Esophagus muscularis mucosa (tissue), 4 donors: ENCODE data around the gene LMO7. TPM values are rescaled to one million over a fixed set of nuclear protein-coding genes. Genes with fewer than 3 reads are reported as not detected.

Source experiments
- DNase-seq: peaks from one replicate; pipeline ENCODE4 v3.0.0-alpha.2; 2017; ENCODE audit errors: extremely low spot score
- H3K27ac ChIP-seq, 4 donors: fragments of 200-600 bp; sonication (generic); replicated peaks in 1 of 4; 1 replicate in 3 of 4; 2 replicates in 1 of 4; pipeline ENCODE4 v1.5.1; 2016 to 2019; ENCODE audit warnings: mild to moderate bottlenecking in 1 of 4
- H3K27me3 ChIP-seq, 4 donors: fragments of 200-600 bp; sonication (generic); one replicate each; pipeline versions ENCODE4 v1.5.1 to v1.6.0; 2016 to 2019
- H3K36me3 ChIP-seq, 4 donors: fragments of 200-600 bp; sonication (generic); one replicate each; pipeline ENCODE4 v1.5.1; 2016 to 2019
- H3K4me1 ChIP-seq, 4 donors: fragments of 200-600 bp; sonication (generic); one replicate each; pipeline ENCODE4 v1.5.1; 2016 to 2019
- H3K4me3 ChIP-seq, 4 donors: fragments of 200-600 bp; sonication (generic); 1 replicate in 2 of 4; 2 replicates in 2 of 4; pipeline ENCODE4 v1.5.1; 2016 to 2019; ENCODE audit warnings: mild to moderate bottlenecking in 4 of 4, moderate library complexity in 1 of 4
- H3K9me3 ChIP-seq, 4 donors: fragments of 200-600 bp; sonication (generic); 1 replicate in 3 of 4; 2 replicates in 1 of 4; pipeline ENCODE4 v1.5.1; 2016 to 2019
- EP300 ChIP-seq: sonication (generic); formaldehyde crosslinking; IDR thresholded peaks from one replicate; pipeline ENCODE4 v1.6.1; 2017; ENCODE audit warnings: antibody characterized with exemption
- POLR2A ChIP-seq: fragments of 450-650 bp; IDR thresholded peaks from one replicate; pipeline ENCODE4 v1.6.1; 2017; ENCODE audit warnings: antibody characterized with exemption, moderate library complexity, mild to moderate bottlenecking, low read depth
- POLR2AphosphoS5 ChIP-seq, 2 donors: sonication (generic); formaldehyde crosslinking; IDR thresholded peaks; one replicate each; pipeline ENCODE4 v1.6.1; 2017; ENCODE audit warnings: antibody characterized with exemption in 2 of 2
- WGBS: methylation state at CpG from one replicate; pipeline ENCODE4 v1.1.5; 2018; 5-methylcytosine and 5-hydroxymethylcytosine counted together
- intact Hi-C: fragments of 100-400 bp; cut with DNase I; formaldehyde crosslinking; loops from one replicate; pipeline ENCODE4 v1.15.1; 2023
- total RNA-seq, 4 donors: library from RNA; depleted of rRNA; stranded (reverse); fragments of >200 nt; gene quantifications; one replicate each; pipeline versions ENCODE4 v1.1.0 to v1.2.1, GENCODE V29; 2016
- TF ChIP-seq, protein P1 (sequence below), 3 experiments: fragments of 200-600 bp in 2 of 3; fragments of 450-650 bp in 1 of 3; sonication (generic) in 2 of 3; IDR thresholded peaks; one replicate each; pipeline ENCODE4 v1.5.1; 2017 to 2019; ENCODE audit warnings: antibody characterized with exemption in 3 of 3, mild to moderate bottlenecking in 2 of 3, moderate library complexity in 1 of 3

LMO7 gene
- total RNA-seq, 4 donors from 2014 or later = 11.4 to 17.8 (median 14.7) TPM

DNA sequence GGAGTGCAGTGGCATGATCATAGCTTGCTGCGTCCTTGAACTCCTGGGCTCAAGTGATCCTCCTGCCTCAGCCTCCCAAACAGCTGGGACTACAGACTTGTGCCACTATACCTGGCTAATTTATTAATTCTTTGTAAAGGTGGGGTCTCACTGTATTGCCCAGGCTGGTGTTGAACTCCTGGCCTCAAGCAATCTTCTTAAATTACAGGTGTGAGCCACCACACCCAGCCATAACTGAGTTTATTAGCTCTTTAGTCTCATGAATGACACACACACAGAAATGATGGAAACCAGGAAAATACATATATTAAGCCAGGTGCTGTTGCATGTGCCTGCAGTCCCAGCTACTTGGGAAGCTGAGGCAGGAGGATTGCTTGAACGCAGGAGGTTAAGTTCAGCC lies 33.1 kb upstream of the LMO7 start:
- H3K4me3 ChIP-seq = no peak overlapping the region
- TF ChIP-seq POLR2AphosphoS5 (IDR thresholded peaks at IDR 0.05) = no peak
- no peak for TF ChIP-seq EP300
- no peak for TF ChIP-seq POLR2A
- TF ChIP-seq, protein P1, sequence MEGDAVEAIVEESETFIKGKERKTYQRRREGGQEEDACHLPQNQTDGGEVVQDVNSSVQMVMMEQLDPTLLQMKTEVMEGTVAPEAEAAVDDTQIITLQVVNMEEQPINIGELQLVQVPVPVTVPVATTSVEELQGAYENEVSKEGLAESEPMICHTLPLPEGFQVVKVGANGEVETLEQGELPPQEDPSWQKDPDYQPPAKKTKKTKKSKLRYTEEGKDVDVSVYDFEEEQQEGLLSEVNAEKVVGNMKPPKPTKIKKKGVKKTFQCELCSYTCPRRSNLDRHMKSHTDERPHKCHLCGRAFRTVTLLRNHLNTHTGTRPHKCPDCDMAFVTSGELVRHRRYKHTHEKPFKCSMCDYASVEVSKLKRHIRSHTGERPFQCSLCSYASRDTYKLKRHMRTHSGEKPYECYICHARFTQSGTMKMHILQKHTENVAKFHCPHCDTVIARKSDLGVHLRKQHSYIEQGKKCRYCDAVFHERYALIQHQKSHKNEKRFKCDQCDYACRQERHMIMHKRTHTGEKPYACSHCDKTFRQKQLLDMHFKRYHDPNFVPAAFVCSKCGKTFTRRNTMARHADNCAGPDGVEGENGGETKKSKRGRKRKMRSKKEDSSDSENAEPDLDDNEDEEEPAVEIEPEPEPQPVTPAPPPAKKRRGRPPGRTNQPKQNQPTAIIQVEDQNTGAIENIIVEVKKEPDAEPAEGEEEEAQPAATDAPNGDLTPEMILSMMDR (IDR thresholded peaks at IDR 0.05) = no peak
- peaks cover 0 to 21% (median 0%) of the 10 kb centered on the region in 4 donors for H3K36me3 ChIP-seq
- H3K27me3 ChIP-seq = no peaks in the 10 kb centered on the region
- WGBS = 98% methylated on average over 2 of the region's 2 CpGs
- no peak for DNase-seq
- H3K9me3 ChIP-seq = no peaks in the 10 kb centered on the region
- no peak overlapping the region for H3K27ac ChIP-seq
- intact Hi-C loops = no loop called here
- no peaks in the 10 kb centered on the region for H3K4me1 ChIP-seq

DNA sequence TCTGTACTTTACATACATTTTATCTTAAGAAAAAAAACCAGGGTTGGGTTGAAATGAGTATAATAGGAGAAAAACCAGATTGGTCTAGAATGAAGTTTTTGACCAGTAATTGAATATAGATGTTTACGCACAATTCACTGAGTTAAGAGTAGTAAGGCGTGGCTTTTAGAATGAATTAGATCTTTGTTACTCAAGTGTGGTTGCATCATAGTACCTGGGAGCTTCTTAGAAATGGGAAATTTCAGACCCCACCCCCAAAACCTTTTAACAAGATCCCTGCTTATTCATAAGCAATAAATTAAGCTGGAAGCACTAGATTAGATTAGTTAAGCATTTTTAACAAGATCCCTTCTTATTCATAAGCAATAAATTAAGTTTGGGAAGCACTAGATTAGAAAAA lies 28.7 kb upstream of the LMO7 start:
- H3K4me3 ChIP-seq = no peak overlapping the region
- H3K27ac ChIP-seq = no peak overlapping the region
- TF ChIP-seq, protein P1 (IDR thresholded peaks at IDR 0.05) = no peak
- no peak for TF ChIP-seq POLR2A
- H3K36me3 ChIP-seq = peaks cover 0 to 21% (median 0%) of the 10 kb centered on the region in 4 donors
- DNase-seq = no peak
- no peaks in the 10 kb centered on the region for H3K4me1 ChIP-seq
- H3K27me3 ChIP-seq = no peaks in the 10 kb centered on the region
- intact Hi-C loops = no loop called here
- H3K9me3 ChIP-seq = no peaks in the 10 kb centered on the region
- 95% methylated on average over 2 of the region's 2 CpGs for WGBS

DNA sequence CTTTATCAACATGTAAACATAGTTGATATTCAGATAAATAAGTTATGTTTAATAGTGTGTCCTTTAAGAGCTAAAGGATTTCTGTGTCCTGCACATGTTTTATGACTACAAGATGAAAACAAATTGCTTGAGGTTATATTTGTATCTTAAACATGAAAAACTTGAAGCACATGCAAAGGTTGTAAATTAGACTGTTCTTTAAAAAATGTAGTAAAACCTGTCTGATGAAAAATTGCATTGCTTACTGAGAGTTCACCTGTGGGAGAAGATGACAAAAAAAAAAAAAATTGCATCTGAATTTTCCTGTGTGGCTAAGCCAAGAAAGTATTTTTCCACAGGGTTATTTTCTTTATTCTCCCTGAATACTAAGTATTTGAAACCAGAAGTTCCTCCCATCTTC lies 25.7 kb upstream of the LMO7 start:
- Histone ChIP-seq H3K36me3 (peaks cover 0 to 16% (median 0%) of the 10 kb centered on the region in 4 donors), H3K27me3 (no peaks in the 10 kb centered on the region), H3K27ac (no peak overlapping the region), H3K4me3 (no peak overlapping the region), H3K9me3 (no peaks in the 10 kb centered on the region), H3K4me1 (no peaks in the 10 kb centered on the region)
- intact Hi-C loops = no loop called here
- TF ChIP-seq, protein P1 (IDR thresholded peaks at IDR 0.05) = no peak
- TF ChIP-seq POLR2AphosphoS5 (IDR thresholded peaks at IDR 0.05) (no peak), POLR2A (no peak), EP300 (no peak)
- no peak for DNase-seq

DNA sequence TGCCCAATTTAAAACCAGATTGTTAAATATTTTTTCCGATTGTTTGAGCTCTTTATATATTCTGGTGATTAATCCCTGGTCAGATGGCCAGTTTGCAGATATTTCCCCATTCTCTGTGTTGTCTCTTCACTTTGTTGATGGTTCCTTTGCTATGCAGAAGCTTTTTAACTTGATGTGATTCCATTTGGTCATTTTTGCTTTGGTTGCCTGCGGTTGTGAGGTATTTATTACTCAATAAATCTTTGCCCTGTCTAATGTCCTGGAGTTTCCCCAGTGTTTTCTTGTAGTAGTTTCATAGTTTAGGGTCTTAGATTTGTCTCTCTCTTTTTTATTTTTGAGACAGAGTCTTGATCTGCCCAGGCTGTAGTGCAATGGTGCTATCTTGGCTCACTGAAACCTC lies 23.8 kb upstream of the LMO7 start:
- H3K9me3 ChIP-seq = no peaks in the 10 kb centered on the region
- intact Hi-C loops = no loop called here
- H3K27ac ChIP-seq = no peak overlapping the region
- peaks cover 0 to 3% (median 0%) of the 10 kb centered on the region in 4 donors for H3K36me3 ChIP-seq
- WGBS = 90% methylated on average over 2 of the region's 2 CpGs
- TF ChIP-seq, protein P1 (IDR thresholded peaks at IDR 0.05) = no peak
- TF ChIP-seq POLR2A (no peak), EP300 (no peak), POLR2AphosphoS5 (IDR thresholded peaks at IDR 0.05) (no peak)
- H3K4me3 ChIP-seq = no peak overlapping the region
- no peaks in the 10 kb centered on the region for H3K27me3 ChIP-seq
- no peak for DNase-seq
- H3K4me1 ChIP-seq = no peaks in the 10 kb centered on the region

DNA sequence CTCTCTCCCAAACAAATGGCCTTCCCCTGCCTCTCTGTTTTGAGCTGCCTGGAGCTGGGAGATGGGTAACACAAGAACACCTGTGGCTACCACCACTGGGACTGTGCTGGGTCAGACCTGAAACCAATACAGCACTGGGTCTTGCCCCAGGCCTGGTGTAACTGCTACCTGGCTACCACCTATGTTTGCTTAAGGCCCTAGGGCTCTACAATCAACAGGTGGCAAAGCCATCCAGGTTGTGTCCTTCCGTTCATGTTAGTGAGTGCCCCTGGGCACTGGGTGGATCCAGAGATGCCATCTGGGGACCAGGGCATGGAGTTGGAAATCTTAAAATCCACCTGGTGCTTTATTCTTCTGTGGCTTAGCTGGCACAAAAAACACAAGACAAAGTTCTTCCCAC lies 18.9 kb upstream of the LMO7 start:
- no peak for DNase-seq
- no peaks in the 10 kb centered on the region for H3K9me3 ChIP-seq
- no peak overlapping the region for H3K4me3 ChIP-seq
- intact Hi-C loops = no loop called here
- WGBS = 40% methylated on average over 1 of the region's 1 CpG
- H3K4me1 ChIP-seq = no peaks in the 10 kb centered on the region
- peaks cover 0 to 4% (median 0%) of the 10 kb centered on the region in 4 donors for H3K36me3 ChIP-seq
- H3K27me3 ChIP-seq = no peaks in the 10 kb centered on the region
- no peak overlapping the region for H3K27ac ChIP-seq
- no peak for TF ChIP-seq POLR2AphosphoS5 (IDR thresholded peaks at IDR 0.05)
- TF ChIP-seq, protein P1 (IDR thresholded peaks at IDR 0.05) = no peak
- no peak for TF ChIP-seq EP300
- no peak for TF ChIP-seq POLR2A
